GM12878 (cell line): ENCODE results near the gene USP9X. TPM values are rescaled to one million over a fixed set of nuclear protein-coding genes. Genes with fewer than 3 reads are reported as not detected.

Experiments used
- ATAC-seq: fragments of 200-7000 bp; cut with Tn5 transposase; 3 replicates; pipeline ENCODE4 v1.9.1; 2020; ENCODE audit warnings: mild to moderate bottlenecking, moderate library complexity
- BruUV-seq: library from RNA; stranded (reverse); fragments of 400-500 nt; replicated peaks from 2 replicates; lab custom pipeline; 2021; lab: Mats Ljungman, UMichigan
- CTCF ChIA-PET: fragments of 300-600 bp; sonication (Branson Sonifier 250); formaldehyde crosslinking; extraction: SDS; loops from one replicate; lab custom pipeline; 2021; ENCODE audit warnings: inconsistent platforms; lab: Yijun Ruan, JAX
- POLR2A ChIA-PET: fragments of 350-600 bp; formaldehyde crosslinking; extraction: SDS; loops from one replicate; lab custom pipeline; 2021; ENCODE audit warnings: inconsistent platforms; lab: Charles Lee
- RAD21 ChIA-PET: fragments of 300-600 bp; sonication (Branson Sonifier 250); formaldehyde crosslinking; loops from one replicate; lab custom pipeline; 2023; ENCODE audit warnings: antibody characterized with exemption; ENCODE audit not compliant: unreplicated experiment; lab: Charles Lee
- SMC1A ChIA-PET: fragments of 300-600 bp; sonication (Branson Sonifier 250); formaldehyde crosslinking; loops from one replicate; lab custom pipeline; 2023; ENCODE audit not compliant: unreplicated experiment, uncharacterized antibody; lab: Charles Lee
- DNase-seq: peaks from one replicate; pipeline ENCODE4 v3.0.0-alpha.2; 2011; ENCODE audit warnings: low read depth, low spot score
- FAIRE-seq: peaks from 3 replicates; lab custom pipeline; 2011; peaks lifted over from hg19 to GRCh38; lab: Jason Lieb, UNC
- H2AFZ ChIP-seq: 2 replicates; pipeline ENCODE4 v1.6.0; 2011; ENCODE audit warnings: low read depth, low read length, control low read depth; ENCODE audit not compliant: control insufficient read depth
- H3K27ac ChIP-seq: 2 replicates; pipeline ENCODE4 v1.5.1; 2011; ENCODE audit warnings: control low read depth; ENCODE audit not compliant: control insufficient read depth, insufficient read depth
- H3K27me3 ChIP-seq, 2 experiments: replicated peaks in 1 of 2; 2 replicates each; pipeline versions ENCODE4 v1.6.0 to v1.6.1; 2011; ENCODE audit warnings: low read length in 1 of 2; ENCODE audit not compliant: control insufficient read depth in 2 of 2, insufficient read depth in 2 of 2
- H3K36me3 ChIP-seq, 2 experiments: 2 replicates each; pipeline ENCODE4 v1.5.1; 2011; ENCODE audit warnings: low read length in 1 of 2; ENCODE audit not compliant: control insufficient read depth in 2 of 2, insufficient read depth in 2 of 2
- H3K4me1 ChIP-seq: 2 replicates; pipeline ENCODE4 v1.6.1; 2011; ENCODE audit warnings: mild to moderate bottlenecking, low read length, moderate library complexity, mixed read lengths; ENCODE audit not compliant: control insufficient read depth, insufficient read depth
- H3K4me2 ChIP-seq: 2 replicates; pipeline ENCODE4 v1.6.0; 2011; ENCODE audit warnings: control low read depth; ENCODE audit not compliant: control insufficient read depth, insufficient read depth
- H3K4me3 ChIP-seq: fragments of 200-600 bp; sonication (generic); 2 replicates; pipeline ENCODE4 v1.5.1; 2016
- H3K79me2 ChIP-seq: 2 replicates; pipeline ENCODE4 v1.6.0; 2011; ENCODE audit warnings: low read length; ENCODE audit not compliant: control insufficient read depth, insufficient read depth
- H3K9ac ChIP-seq: 2 replicates; pipeline ENCODE4 v1.8.0; 2011; ENCODE audit warnings: low read length, control low read depth, mixed read lengths; ENCODE audit not compliant: control insufficient read depth, insufficient read depth
- H3K9me3 ChIP-seq: replicated peaks from 3 replicates; pipeline ENCODE4 v1.5.1; 2011; ENCODE audit warnings: mild to moderate bottlenecking, low read length; ENCODE audit not compliant: control insufficient read depth, insufficient read depth
- H4K20me1 ChIP-seq: 2 replicates; pipeline ENCODE4 v1.6.0; 2011; ENCODE audit not compliant: control insufficient read depth, insufficient read depth
- BRCA1 ChIP-seq: IDR thresholded peaks from 2 replicates; pipeline ENCODE4 v1.6.1; 2011; ENCODE audit warnings: low read depth, low read length, improper control_type of control experiment
- E4F1 ChIP-seq: fragments of 450-650 bp; IDR thresholded peaks from 2 replicates; pipeline ENCODE4 v1.6.1; 2018; ENCODE audit warnings: borderline replicate concordance, mild to moderate bottlenecking; ENCODE audit not compliant: partially characterized antibody
- ESRRA ChIP-seq: IDR thresholded peaks from 2 replicates; pipeline ENCODE4 v1.6.1; 2012; ENCODE audit warnings: mild to moderate bottlenecking, low read length, improper control_type of control experiment
- JUNB ChIP-seq: IDR thresholded peaks from 2 replicates; pipeline ENCODE4 v1.6.1; 2016; ENCODE audit warnings: antibody characterized with exemption, mild to moderate bottlenecking
- NFXL1 ChIP-seq: fragments of 450-650 bp; IDR thresholded peaks from 2 replicates; pipeline ENCODE4 v1.6.1; 2017; ENCODE audit warnings: antibody characterized with exemption, mild to moderate bottlenecking, borderline replicate concordance
- RAD51 ChIP-seq: fragments of 450-650 bp; IDR thresholded peaks from 2 replicates; pipeline ENCODE4 v1.6.1; 2016; ENCODE audit warnings: moderate library complexity, mild to moderate bottlenecking, inconsistent platforms
- RBBP5 ChIP-seq: fragments of 200-600 bp; sonication (generic); conservative IDR thresholded peaks from 2 replicates; pipeline ENCODE4 v1.6.1; 2016
- SPI1 ChIP-seq: IDR thresholded peaks from 2 replicates; pipeline ENCODE4 v1.6.1; 2011; ENCODE audit warnings: low read depth, mild to moderate bottlenecking, low read length, moderate library complexity, borderline replicate concordance; ENCODE audit not compliant: insufficient read depth
- TAF1 ChIP-seq: IDR thresholded peaks from 2 replicates; pipeline ENCODE4 v1.6.1; 2011; ENCODE audit warnings: mild to moderate bottlenecking, low read depth, low read length, borderline replicate concordance
- ZBTB40 ChIP-seq: fragments of 450-650 bp; IDR thresholded peaks from 2 replicates; pipeline ENCODE4 v1.6.1; 2016; ENCODE audit warnings: mild to moderate bottlenecking, moderate library complexity, borderline replicate concordance
- ZNF24 ChIP-seq: fragments of 450-650 bp; IDR thresholded peaks from 2 replicates; pipeline ENCODE4 v1.6.1; 2017; ENCODE audit warnings: antibody characterized with exemption, mild to moderate bottlenecking
- WGBS: methylation state at CpG from one replicate; pipeline ENCODE4 v1.1.6; 2016; ENCODE audit warnings: low lambda C conversion rate; ENCODE audit not compliant: insufficient replicate concordance, insufficient coverage; ENCODE audit errors: missing lambda C conversion rate; 5-methylcytosine and 5-hydroxymethylcytosine counted together
- in situ Hi-C: fragments of 300-500 bp; cut with MboI; formaldehyde crosslinking; loops from 9 replicates; pipeline ENCODE4 v1.14.3; 2018; ENCODE audit warnings: mixed read lengths
- intact Hi-C: fragments of 100-400 bp; cut with micrococcal nuclease; formaldehyde crosslinking; loops from one replicate; pipeline ENCODE4 v1.14.2; 2022; ENCODE audit not compliant: unreplicated experiment
- polyA plus RNA-seq, 11 experiments: library from polyadenylated mRNA; depleted of rRNA in 4 of 11; unstranded in 6 of 11; stranded (reverse) in 5 of 11; fragments of >200 nt; fragmentation: Nextera tagmentation in 4 of 11; fragmentation: Illumina TruSeq in 1 of 11; extraction: Ambion mirVana in 4 of 11; extraction: Trizol in 1 of 11; gene quantifications; 1 replicate in 1 of 11; 2 replicates in 10 of 11; pipeline versions ENCODE4 v1.2.1 to v1.2.3, GENCODE V29; 2011 to 2016; ENCODE audit warnings: inconsistent platforms in 2 of 11, missing spikeins in 2 of 11, low read depth in 1 of 11
- total RNA-seq, 4 experiments: library from RNA; depleted of rRNA in 3 of 4; stranded (reverse); fragments of >200 nt in 3 of 4; fragmentation: Illumina TruSeq in 1 of 4; extraction: Trizol in 1 of 4; gene quantifications; 2 replicates each; pipeline versions ENCODE4 v1.2.1 to v1.2.3, GENCODE V29; 2013 to 2021

The USP9X gene
- total and polyA plus RNA-seq, 10 of the 15 experiments (the other 5 are each of a cell fraction or from before 2014, with no cell fraction given), result 9.3 to 61.6 (median 31.7) TPM

- FAIRE-seq (no peak), ATAC-seq (no peak), DNase-seq (no peak)
- intact Hi-C loops, result no loop called here
- ChIA-PET RAD21 (no interaction called here), SMC1A (interaction anchor here (1.3 to 2.0 kb wide), 2 partner anchors 11 to 14 kb away, joined by 4 to 5 read pairs; no protein-coding TSS in a partner anchor), POLR2A (no interaction called here), CTCF (interaction anchor here (1.3 to 2.0 kb wide), 2 partner anchors 14 to 39 kb away, joined by 4 to 5 read pairs; no protein-coding TSS in a partner anchor)
- H3K27me3 ChIP-seq, result no peaks in the 10 kb centered on the region
- no peaks in the 10 kb centered on the region for H4K20me1 ChIP-seq
- H3K9me3 ChIP-seq, result no peaks in the 10 kb centered on the region
- in situ Hi-C loops, result no loop called here
- H3K9ac ChIP-seq, result no peak overlapping the region
- TF ChIP-seq BRCA1 (no peak), NFXL1 (no peak), RBBP5 (no peak), TAF1 (no peak), RAD51 (no peak), SPI1 (no peak), JUNB (no peak), ZNF24 (no peak), ESRRA (no peak), E4F1 (no peak), ZBTB40 (no peak)
- no peak overlapping the region for H3K4me2 ChIP-seq
- no TSS peak for BruUV-seq
- no peak overlapping the region for H3K27ac ChIP-seq
- no peak overlapping the region for H3K4me3 ChIP-seq
- peaks cover 0 to 24% of the 10 kb centered on the region in 2 experiments; a peak in 3 of 4 replicates for H3K36me3 ChIP-seq
- no peak overlapping the region for H2AFZ ChIP-seq
- WGBS, result 89% methylated on average over 2 of the region's 2 CpGs
- H3K79me2 ChIP-seq, result no peaks in the 10 kb centered on the region
- H3K4me1 ChIP-seq, result no peaks in the 10 kb centered on the region
Measured at GRCh38 chrX:41153448-41153847, 68.2 kb downstream of the USP9X start.
